Upper lobe of left lung (tissue), 6 donors: ENCODE data around the gene CPSF4L. TPM values are rescaled to one million over a fixed set of nuclear protein-coding genes. Genes with fewer than 3 reads are reported as not detected.

Source experiments
- ATAC-seq, 2 donors: fragments of 200-7000 bp; cut with Tn5 transposase; one replicate each; pipeline ENCODE4 v1.9.1; 2022; ENCODE audit warnings: mild to moderate bottlenecking in 2 of 2, moderate library complexity in 2 of 2; ENCODE audit not compliant: low FRiP score in 2 of 2
- DNase-seq, 2 donors: peaks; one replicate each; pipeline ENCODE4 v3.0.0-alpha.2; 2019 to 2020
- H3K27ac ChIP-seq, 4 donors: fragments of 200-600 bp; sonication (generic); one replicate each; pipeline ENCODE4 v1.5.1; 2016 to 2019
- H3K27me3 ChIP-seq, 4 donors: fragments of 200-600 bp; sonication (generic); one replicate each; pipeline ENCODE4 v1.5.1; 2017 to 2019
- H3K36me3 ChIP-seq, 4 donors: fragments of 200-600 bp; sonication (generic); one replicate each; pipeline ENCODE4 v1.5.1; 2016 to 2019
- H3K4me1 ChIP-seq, 4 donors: fragments of 200-600 bp; sonication (generic); one replicate each; pipeline ENCODE4 v1.5.1; 2018 to 2019
- H3K4me3 ChIP-seq, 4 donors: fragments of 200-600 bp; sonication (generic); one replicate each; pipeline ENCODE4 v1.5.1; 2017 to 2019; ENCODE audit warnings: mild to moderate bottlenecking in 2 of 4, moderate library complexity in 1 of 4
- H3K9me3 ChIP-seq, 4 donors: fragments of 200-600 bp; sonication (generic); one replicate each; pipeline ENCODE4 v1.5.1; 2018 to 2019
- EP300 ChIP-seq, 4 donors: sonication (generic); formaldehyde crosslinking; IDR thresholded peaks; one replicate each; pipeline ENCODE4 v1.5.1; 2017; ENCODE audit warnings: antibody characterized with exemption in 4 of 4, control low read depth in 2 of 4
- POLR2A ChIP-seq, 4 donors: fragments of 450-650 bp; IDR thresholded peaks; one replicate each; pipeline ENCODE4 v1.5.1; 2016 to 2017; ENCODE audit warnings: antibody characterized with exemption in 4 of 4, mild to moderate bottlenecking in 2 of 4
- POLR2AphosphoS5 ChIP-seq, 2 donors: sonication (generic); formaldehyde crosslinking; IDR thresholded peaks; one replicate each; pipeline ENCODE4 v1.5.1; 2017; ENCODE audit warnings: antibody characterized with exemption in 2 of 2
- WGBS, 2 donors: methylation state at CpG; one replicate each; pipeline ENCODE4 v1.1.5; 2017 to 2018; 5-methylcytosine and 5-hydroxymethylcytosine counted together
- total RNA-seq, 6 donors: library from RNA; depleted of rRNA in 4 of 6; stranded (reverse); fragments of >200 nt in 4 of 6; gene quantifications; one replicate each; pipeline versions ENCODE4 v1.1.0 to v1.2.1, GENCODE V29; 2016 to 2021
- TF ChIP-seq, protein P1 (sequence below), 6 experiments: fragments of 450-650 bp in 4 of 6; fragments of 200-600 bp in 2 of 6; sonication (generic) in 2 of 6; IDR thresholded peaks; one replicate each; pipeline ENCODE4 v1.5.1; 2016 to 2019; ENCODE audit warnings: antibody characterized with exemption in 6 of 6
- donor health status: DM: no; HTN: no; CAD: no; lungs with moderate emphysema.
- donor health status: DM: no; HTN: yes; CAD: no; lungs with severe emphysema.

The CPSF4L gene
- total RNA-seq, 6 donors from 2014 or later: 0.46 TPM; not detected in 5

DNA sequence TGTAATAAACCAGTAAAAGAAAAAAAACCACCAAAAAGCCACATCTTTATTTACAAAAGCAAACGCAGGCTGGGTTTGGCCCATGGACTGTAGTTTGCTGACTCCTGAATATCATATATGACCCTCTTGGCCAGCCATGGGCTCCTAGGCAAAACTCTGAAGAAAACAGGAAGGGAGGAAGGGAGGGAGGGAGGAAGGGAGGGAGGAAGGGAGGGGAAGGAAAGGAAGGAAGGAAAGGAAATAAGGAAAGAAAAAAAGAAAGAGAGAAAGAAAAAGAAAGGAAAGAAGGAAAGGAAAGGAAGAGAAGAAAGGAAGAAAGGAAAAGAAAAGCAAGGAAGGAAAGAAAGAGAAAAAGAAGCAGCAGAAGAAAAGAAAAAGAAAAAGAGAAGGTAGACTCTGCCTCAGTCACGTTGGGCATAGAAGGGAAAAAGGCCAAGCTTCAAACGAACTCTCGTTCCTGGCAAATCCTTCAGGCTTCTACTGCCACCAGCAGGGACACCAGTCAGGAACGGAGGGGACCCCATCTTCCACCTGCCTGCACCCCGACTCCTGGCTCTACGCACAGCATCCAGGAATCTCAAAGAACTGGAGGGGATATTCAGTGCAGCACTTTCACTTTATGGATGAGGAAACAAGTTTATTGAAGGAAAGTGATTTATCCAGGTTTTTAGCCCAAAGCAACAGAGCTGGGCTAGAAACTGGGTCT lies 28.0 kb upstream of the CPSF4L start:
- WGBS, 2 donors: 62 to 75% methylated on average over 7 of the region's 7 CpGs
- TF ChIP-seq EP300 (IDR thresholded peaks at IDR 0.05) (no peak), POLR2A (IDR thresholded peaks at IDR 0.05) (no peak), POLR2AphosphoS5 (IDR thresholded peaks at IDR 0.05) (no peak)
- TF ChIP-seq, protein P1, sequence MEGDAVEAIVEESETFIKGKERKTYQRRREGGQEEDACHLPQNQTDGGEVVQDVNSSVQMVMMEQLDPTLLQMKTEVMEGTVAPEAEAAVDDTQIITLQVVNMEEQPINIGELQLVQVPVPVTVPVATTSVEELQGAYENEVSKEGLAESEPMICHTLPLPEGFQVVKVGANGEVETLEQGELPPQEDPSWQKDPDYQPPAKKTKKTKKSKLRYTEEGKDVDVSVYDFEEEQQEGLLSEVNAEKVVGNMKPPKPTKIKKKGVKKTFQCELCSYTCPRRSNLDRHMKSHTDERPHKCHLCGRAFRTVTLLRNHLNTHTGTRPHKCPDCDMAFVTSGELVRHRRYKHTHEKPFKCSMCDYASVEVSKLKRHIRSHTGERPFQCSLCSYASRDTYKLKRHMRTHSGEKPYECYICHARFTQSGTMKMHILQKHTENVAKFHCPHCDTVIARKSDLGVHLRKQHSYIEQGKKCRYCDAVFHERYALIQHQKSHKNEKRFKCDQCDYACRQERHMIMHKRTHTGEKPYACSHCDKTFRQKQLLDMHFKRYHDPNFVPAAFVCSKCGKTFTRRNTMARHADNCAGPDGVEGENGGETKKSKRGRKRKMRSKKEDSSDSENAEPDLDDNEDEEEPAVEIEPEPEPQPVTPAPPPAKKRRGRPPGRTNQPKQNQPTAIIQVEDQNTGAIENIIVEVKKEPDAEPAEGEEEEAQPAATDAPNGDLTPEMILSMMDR (IDR thresholded peaks at IDR 0.05): no peak
- Histone ChIP-seq H3K36me3 (peaks cover 10 to 21% (median 16%) of the 10 kb centered on the region in 4 donors), H3K4me1 (peaks cover 73 to 86% (median 81%) of the 10 kb centered on the region in 4 donors), H3K27ac (peak overlapping the region; percentile 58 to 93 (median 86)), H3K4me3 (no peak overlapping the region), H3K27me3 (no peaks in the 10 kb centered on the region), H3K9me3 (no peaks in the 10 kb centered on the region)
- ATAC-seq (no peak), DNase-seq (no peak)

DNA sequence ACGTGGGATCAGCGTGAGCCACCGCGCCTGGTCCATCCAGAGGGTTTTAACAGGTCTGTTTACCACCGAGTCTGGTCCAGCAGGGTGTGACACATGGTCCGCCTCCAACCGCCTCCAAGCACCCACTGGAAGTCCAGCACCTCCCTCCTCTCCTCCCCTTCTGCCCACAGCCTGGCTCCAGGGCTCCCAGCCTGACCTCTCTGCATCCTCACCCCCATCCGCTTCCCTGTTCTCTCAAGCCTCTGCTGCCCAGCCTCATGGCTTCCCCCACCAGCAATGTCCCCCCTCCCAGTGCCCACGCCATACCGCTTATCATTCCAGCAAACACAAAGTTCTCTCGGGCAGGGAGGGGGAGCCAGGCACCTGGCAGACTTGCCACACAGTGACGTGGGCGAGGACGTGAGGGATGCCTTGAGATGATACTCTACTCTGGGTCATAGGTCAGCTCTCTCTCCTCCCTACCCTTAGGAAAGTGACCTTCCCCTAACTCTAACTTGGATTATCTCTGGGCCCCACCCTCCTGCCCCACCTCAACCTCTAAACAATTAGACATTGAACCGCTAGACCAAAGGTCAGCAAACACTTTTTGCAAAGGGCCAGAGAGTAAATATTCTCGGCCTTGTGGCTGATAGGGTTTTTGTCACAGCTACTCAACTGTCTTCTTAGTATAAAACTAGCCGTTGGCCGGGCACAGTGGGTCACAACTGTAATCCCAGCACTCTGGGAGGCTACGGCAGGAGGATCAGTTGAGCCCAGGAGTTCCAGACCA lies 27.0 kb upstream of the CPSF4L start:
- DNase-seq (peak in 1 of 2 donors; percentile 82), ATAC-seq (peak in 1 of 2 donors; percentile 50)
- peak overlapping the region; percentile 48 to 93 (median 72) for H3K27ac ChIP-seq
- no peak overlapping the region for H3K4me3 ChIP-seq
- TF ChIP-seq POLR2A (IDR thresholded peaks at IDR 0.05) (peak in 1 of 4 donors; percentile 16), POLR2AphosphoS5 (IDR thresholded peaks at IDR 0.05) (peak; percentile 35 to 51), EP300 (IDR thresholded peaks at IDR 0.05) (peak in 1 of 4 donors; percentile 70)
- TF ChIP-seq, protein P1 (IDR thresholded peaks at IDR 0.05): no peak
- H3K27me3 ChIP-seq: no peaks in the 10 kb centered on the region
- peaks cover 63 to 76% (median 74%) of the 10 kb centered on the region in 4 donors for H3K4me1 ChIP-seq
- peaks cover 11 to 31% (median 21%) of the 10 kb centered on the region in 4 donors for H3K36me3 ChIP-seq
- 42 to 52% methylated on average over 19 of the region's 19 CpGs for WGBS, 2 donors
- no peaks in the 10 kb centered on the region for H3K9me3 ChIP-seq

DNA sequence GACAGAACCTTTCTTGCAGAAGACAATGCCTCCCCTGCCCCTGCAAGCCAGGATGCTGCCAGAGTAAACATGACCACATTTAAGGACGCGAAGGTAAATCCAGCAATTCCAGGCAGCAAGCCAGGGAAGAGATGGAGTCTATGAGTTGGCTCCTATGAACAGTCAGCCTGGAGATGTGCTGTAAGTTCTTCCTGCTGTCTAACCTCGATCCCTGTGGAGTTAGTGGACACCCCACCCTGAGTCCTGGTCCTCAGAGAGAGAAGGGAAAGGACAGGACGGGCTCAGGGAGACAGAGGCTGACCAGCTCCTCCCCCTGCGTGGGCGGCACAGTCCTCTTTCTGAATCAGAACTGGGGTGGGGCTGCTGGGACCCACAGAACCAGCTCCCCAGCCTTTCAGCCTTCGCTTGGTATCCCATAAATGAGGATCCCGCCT lies 25.2 kb upstream of the CPSF4L start:
- H3K27ac ChIP-seq: peak overlapping the region in 3 of 4 donors; percentile 31 to 93 (median 86)
- peaks cover 11 to 49% (median 23%) of the 10 kb centered on the region in 4 donors for H3K36me3 ChIP-seq
- ATAC-seq (no peak), DNase-seq (no peak)
- H3K4me3 ChIP-seq: no peak overlapping the region
- H3K4me1 ChIP-seq: peaks cover 45 to 58% (median 56%) of the 10 kb centered on the region in 4 donors
- no peaks in the 10 kb centered on the region for H3K9me3 ChIP-seq
- no peak for TF ChIP-seq POLR2AphosphoS5 (IDR thresholded peaks at IDR 0.05)
- no peak for TF ChIP-seq EP300 (IDR thresholded peaks at IDR 0.05)
- TF ChIP-seq, protein P1 (IDR thresholded peaks at IDR 0.05): no peak
- TF ChIP-seq POLR2A (IDR thresholded peaks at IDR 0.05): no peak
- no peaks in the 10 kb centered on the region for H3K27me3 ChIP-seq
- 58 to 70% methylated on average over 8 of the region's 8 CpGs for WGBS, 2 donors

DNA sequence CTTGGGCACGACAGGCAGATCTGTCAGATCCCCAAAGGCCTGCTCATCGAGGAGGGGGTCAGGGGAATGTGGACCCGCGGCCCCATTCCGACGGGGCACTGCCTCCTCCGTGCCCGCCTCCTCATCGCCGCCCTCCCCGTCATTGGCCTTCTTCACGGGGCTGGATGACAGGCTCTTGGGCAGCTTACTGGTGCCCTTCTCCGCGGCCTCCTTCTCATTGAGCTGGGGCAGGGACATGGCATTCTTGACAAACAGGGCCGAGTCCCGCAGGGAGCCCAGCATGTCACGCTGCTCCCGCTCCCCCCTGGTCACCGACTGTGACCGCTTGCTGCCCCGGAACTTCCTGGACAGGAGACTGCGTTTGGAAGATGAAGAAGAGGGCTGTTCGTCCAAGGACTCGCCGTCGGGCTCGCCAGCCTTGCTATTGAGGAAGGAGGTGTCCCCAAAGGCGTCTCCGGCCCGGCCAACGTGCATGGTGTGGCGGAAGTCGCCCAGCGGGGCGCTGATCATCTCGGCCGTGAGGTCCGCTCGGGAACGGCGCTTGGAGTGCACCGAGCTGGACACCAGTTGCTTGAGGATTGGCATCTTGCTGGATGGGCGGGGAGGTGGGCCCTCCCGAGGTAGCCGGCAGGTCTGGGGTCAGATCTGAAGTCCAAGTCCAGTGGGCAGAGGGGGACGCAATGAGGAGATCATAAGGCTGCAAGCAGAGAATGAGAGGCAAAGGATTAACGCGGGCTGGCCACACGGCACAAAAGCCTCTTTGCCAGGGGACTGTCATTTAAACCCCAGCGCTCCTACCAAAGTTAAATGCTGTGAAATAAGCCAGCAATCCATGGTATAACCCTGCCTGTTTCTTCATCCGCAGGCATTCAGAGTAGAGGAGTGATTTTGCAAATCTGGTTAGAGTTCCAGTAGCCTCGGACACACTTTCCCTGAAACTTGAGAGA lies 24.5 kb upstream of the CPSF4L start:
- peak overlapping the region in 3 of 4 donors; percentile 32 to 93 (median 86) for H3K27ac ChIP-seq
- DNase-seq (peak in 1 of 2 donors; percentile 81), ATAC-seq (no peak)
- no peak overlapping the region for H3K4me3 ChIP-seq
- H3K36me3 ChIP-seq: peaks cover 11 to 54% (median 23%) of the 10 kb centered on the region in 4 donors
- peaks cover 38 to 51% (median 49%) of the 10 kb centered on the region in 4 donors for H3K4me1 ChIP-seq
- WGBS, 2 donors: 90 to 91% methylated on average over 43 to 48 of the region's 52 CpGs
- no peaks in the 10 kb centered on the region for H3K9me3 ChIP-seq
- TF ChIP-seq, protein P1 (IDR thresholded peaks at IDR 0.05): no peak
- TF ChIP-seq POLR2A (IDR thresholded peaks at IDR 0.05) (no peak), POLR2AphosphoS5 (IDR thresholded peaks at IDR 0.05) (no peak), EP300 (IDR thresholded peaks at IDR 0.05) (no peak)
- H3K27me3 ChIP-seq: no peaks in the 10 kb centered on the region
